Measurements from ENCODE around the gene CAMKMT.

GRCh38 chr2:44329343-44329742 is 32.4 kb upstream of the CAMKMT start:
- TF ChIP-seq, protein P1, sequence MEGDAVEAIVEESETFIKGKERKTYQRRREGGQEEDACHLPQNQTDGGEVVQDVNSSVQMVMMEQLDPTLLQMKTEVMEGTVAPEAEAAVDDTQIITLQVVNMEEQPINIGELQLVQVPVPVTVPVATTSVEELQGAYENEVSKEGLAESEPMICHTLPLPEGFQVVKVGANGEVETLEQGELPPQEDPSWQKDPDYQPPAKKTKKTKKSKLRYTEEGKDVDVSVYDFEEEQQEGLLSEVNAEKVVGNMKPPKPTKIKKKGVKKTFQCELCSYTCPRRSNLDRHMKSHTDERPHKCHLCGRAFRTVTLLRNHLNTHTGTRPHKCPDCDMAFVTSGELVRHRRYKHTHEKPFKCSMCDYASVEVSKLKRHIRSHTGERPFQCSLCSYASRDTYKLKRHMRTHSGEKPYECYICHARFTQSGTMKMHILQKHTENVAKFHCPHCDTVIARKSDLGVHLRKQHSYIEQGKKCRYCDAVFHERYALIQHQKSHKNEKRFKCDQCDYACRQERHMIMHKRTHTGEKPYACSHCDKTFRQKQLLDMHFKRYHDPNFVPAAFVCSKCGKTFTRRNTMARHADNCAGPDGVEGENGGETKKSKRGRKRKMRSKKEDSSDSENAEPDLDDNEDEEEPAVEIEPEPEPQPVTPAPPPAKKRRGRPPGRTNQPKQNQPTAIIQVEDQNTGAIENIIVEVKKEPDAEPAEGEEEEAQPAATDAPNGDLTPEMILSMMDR (IDR thresholded peaks at IDR 0.05) = no peak
- TF ChIP-seq POLR2A (IDR thresholded peaks at IDR 0.05) = no peak
